ACC112 (cell line): ENCODE data around the gene ZNF277.
A peak's percentile ranks its signal among the peaks of the same experiment; 100 is the strongest.

Experiments used
- H2AFZ ChIP-seq: fragments of 200-600 bp; sonication (generic); one replicate; pipeline ENCODE4 v1.6.0; 2017; ENCODE audit warnings: antibody characterized with exemption, low read length; ENCODE audit not compliant: unreplicated experiment
- H3K27ac ChIP-seq: fragments of 200-600 bp; sonication (generic); 2 replicates; pipeline ENCODE4 v1.5.1; 2014; ENCODE audit warnings: low read depth, mild to moderate bottlenecking, antibody characterized with exemption, low read length, moderate library complexity
- H3K27me3 ChIP-seq: fragments of 200-600 bp; sonication (generic); 2 replicates; pipeline ENCODE4 v1.6.1; 2014; ENCODE audit warnings: mild to moderate bottlenecking, antibody characterized with exemption, low read length, moderate library complexity, mixed read lengths; ENCODE audit not compliant: insufficient read depth
- H3K36me3 ChIP-seq: fragments of 200-600 bp; sonication (generic); 2 replicates; pipeline ENCODE4 v1.6.1; 2016; ENCODE audit warnings: mild to moderate bottlenecking, antibody characterized with exemption, low read length, moderate library complexity, mixed read lengths; ENCODE audit not compliant: insufficient read depth
- H3K4me1 ChIP-seq: fragments of 200-600 bp; sonication (generic); one replicate; pipeline ENCODE4 v1.6.1; 2016; ENCODE audit warnings: low read length, mixed read lengths; ENCODE audit not compliant: insufficient read depth, unreplicated experiment, control insufficient read depth
- H3K4me3 ChIP-seq: fragments of 200-600 bp; sonication (generic); 2 replicates; pipeline ENCODE4 v1.5.1; 2014; ENCODE audit warnings: mild to moderate bottlenecking, low read depth, low read length
- H3K79me2 ChIP-seq: fragments of 200-600 bp; sonication (generic); one replicate; pipeline ENCODE4 v1.6.0; 2016; ENCODE audit warnings: low read length; ENCODE audit not compliant: control insufficient read depth, unreplicated experiment, insufficient read depth

ZNF277 gene

GRCh38 chr7:112185005-112185834 lies 21.3 kb upstream of the ZNF277 start:
- Histone ChIP-seq H3K4me3 (no peak overlapping the region), H3K4me1 (no peaks in the 10 kb centered on the region), H3K27ac (no peak overlapping the region), H3K27me3 (no peaks in the 10 kb centered on the region), H3K79me2 (peaks cover 3% of the 10 kb centered on the region), H3K36me3 (no peaks in the 10 kb centered on the region), H2AFZ (no peak overlapping the region)

- Histone ChIP-seq H3K4me3 (no peak overlapping the region), H3K4me1 (no peaks in the 10 kb centered on the region), H3K27ac (no peak overlapping the region), H3K36me3 (no peaks in the 10 kb centered on the region), H3K27me3 (no peaks in the 10 kb centered on the region), H3K79me2 (peaks cover 3% of the 10 kb centered on the region), H2AFZ (no peak overlapping the region)
These were observed 20.2 kb upstream of the ZNF277 start for GRCh38 chr7:112186300-112186699.

GRCh38 chr7:112188257-112188656 lies 18.2 kb upstream of the ZNF277 start:
- no peak overlapping the region for H2AFZ ChIP-seq
- H3K4me1 ChIP-seq = peaks cover 8% of the 10 kb centered on the region
- H3K27me3 ChIP-seq = no peaks in the 10 kb centered on the region
- H3K27ac ChIP-seq = no peak overlapping the region
- H3K79me2 ChIP-seq = peaks cover 3% of the 10 kb centered on the region
- no peak overlapping the region for H3K4me3 ChIP-seq
- no peaks in the 10 kb centered on the region for H3K36me3 ChIP-seq

- Histone ChIP-seq H3K4me3 (no peak overlapping the region), H3K27ac (no peak overlapping the region), H2AFZ (no peak overlapping the region), H3K79me2 (peaks cover 7% of the 10 kb centered on the region), H3K36me3 (no peaks in the 10 kb centered on the region), H3K27me3 (no peaks in the 10 kb centered on the region), H3K4me1 (peaks cover 8% of the 10 kb centered on the region)
These were observed 16.8 kb upstream of the ZNF277 start for GRCh38 chr7:112189691-112190090.

- H3K4me1 ChIP-seq = peaks cover 8% of the 10 kb centered on the region
- no peak overlapping the region for H3K27ac ChIP-seq
- H3K27me3 ChIP-seq = no peaks in the 10 kb centered on the region
- H2AFZ ChIP-seq = no peak overlapping the region
- no peaks in the 10 kb centered on the region for H3K36me3 ChIP-seq
- H3K4me3 ChIP-seq = no peak overlapping the region
- H3K79me2 ChIP-seq = peaks cover 7% of the 10 kb centered on the region
These were observed 16.4 kb upstream of the ZNF277 start for GRCh38 chr7:112190120-112190519.

- H2AFZ ChIP-seq = no peak overlapping the region
- H3K4me1 ChIP-seq = peaks cover 8% of the 10 kb centered on the region
- H3K27me3 ChIP-seq = no peaks in the 10 kb centered on the region
- H3K79me2 ChIP-seq = peaks cover 10% of the 10 kb centered on the region
- H3K27ac ChIP-seq = peak overlapping the region; percentile 67
- H3K36me3 ChIP-seq = no peaks in the 10 kb centered on the region
- 0 out of 2 replicates have a peak overlapping the region, but pooled peaks have one; percentile 1 for H3K4me3 ChIP-seq
These were observed 14.0 kb upstream of the ZNF277 start for GRCh38 chr7:112192236-112193154.

- Histone ChIP-seq H3K4me3 (no peak overlapping the region), H2AFZ (no peak overlapping the region), H3K79me2 (peaks cover 15% of the 10 kb centered on the region), H3K27me3 (no peaks in the 10 kb centered on the region), H3K27ac (no peak overlapping the region), H3K4me1 (peaks cover 13% of the 10 kb centered on the region), H3K36me3 (no peaks in the 10 kb centered on the region)
These were observed 12.5 kb upstream of the ZNF277 start for GRCh38 chr7:112193915-112194502.

GRCh38 chr7:112195717-112196116 lies 10.8 kb upstream of the ZNF277 start:
- no peak overlapping the region for H3K27ac ChIP-seq
- no peak overlapping the region for H2AFZ ChIP-seq
- H3K27me3 ChIP-seq = no peaks in the 10 kb centered on the region
- H3K4me1 ChIP-seq = peaks cover 27% of the 10 kb centered on the region
- no peak overlapping the region for H3K4me3 ChIP-seq
- H3K36me3 ChIP-seq = no peaks in the 10 kb centered on the region
- peaks cover 17% of the 10 kb centered on the region for H3K79me2 ChIP-seq

- no peak overlapping the region for H2AFZ ChIP-seq
- H3K4me3 ChIP-seq = no peak overlapping the region
- H3K27ac ChIP-seq = no peak overlapping the region
- no peaks in the 10 kb centered on the region for H3K27me3 ChIP-seq
- H3K36me3 ChIP-seq = no peaks in the 10 kb centered on the region
- H3K79me2 ChIP-seq = peaks cover 30% of the 10 kb centered on the region
- peaks cover 32% of the 10 kb centered on the region for H3K4me1 ChIP-seq
These were observed 9.2 kb upstream of the ZNF277 start for GRCh38 chr7:112197322-112197721.

- Histone ChIP-seq H2AFZ (no peak overlapping the region), H3K4me1 (peaks cover 30% of the 10 kb centered on the region), H3K36me3 (no peaks in the 10 kb centered on the region), H3K79me2 (peaks cover 42% of the 10 kb centered on the region), H3K27me3 (no peaks in the 10 kb centered on the region), H3K4me3 (peak overlapping the region; percentile 17; the same call in 1 of the 2 replicates), H3K27ac (peak overlapping the region; percentile 46)
These were observed 7.3 kb upstream of the ZNF277 start for GRCh38 chr7:112199035-112199655.
